SU-DHL-6 (cell line): ENCODE measurements around the gene UBE3C.

ENCODE experiments used
- H2AFZ ChIP-seq: fragments of 200-600 bp; sonication (generic); 2 replicates; pipeline ENCODE4 v1.6.1; 2014; ENCODE audit warnings: low read depth, mild to moderate bottlenecking, moderate library complexity, mixed read lengths, antibody characterized with exemption, low read length; ENCODE audit not compliant: severe bottlenecking
- H3F3A ChIP-seq: fragments of 200-600 bp; shearing (Covaris generic); 2 replicates; pipeline ENCODE4 v1.6.0; 2016; ENCODE audit warnings: antibody characterized with exemption, mild to moderate bottlenecking; ENCODE audit not compliant: insufficient read depth
- H3K27ac ChIP-seq: fragments of 200-600 bp; sonication (generic); 2 replicates; pipeline ENCODE4 v1.5.1; 2016; ENCODE audit warnings: low read depth, mild to moderate bottlenecking, low read length, moderate library complexity, mixed read lengths
- H3K27me3 ChIP-seq: fragments of 200-600 bp; sonication (generic), shearing (Covaris generic); 2 replicates; pipeline ENCODE4 v1.6.0; 2014; ENCODE audit warnings: mild to moderate bottlenecking, low read length
- H3K36me3 ChIP-seq: fragments of 200-600 bp; sonication (generic); 2 replicates; pipeline ENCODE4 v1.6.1; 2014; ENCODE audit warnings: mild to moderate bottlenecking, low read length, mixed read lengths
- H3K4me2 ChIP-seq: fragments of 300-600, 200-600 bp; shearing (Covaris generic), sonication (generic); 2 replicates; pipeline ENCODE4 v1.6.0; 2014; ENCODE audit warnings: low read length, low read depth, mild to moderate bottlenecking; ENCODE audit not compliant: poor library complexity, severe bottlenecking
- H3K4me3 ChIP-seq: fragments of 200-600 bp; sonication (generic); 2 replicates; pipeline ENCODE4 v1.5.1; 2014; ENCODE audit warnings: antibody characterized with exemption, low read length, mild to moderate bottlenecking, mixed read lengths; ENCODE audit not compliant: insufficient read depth, poor library complexity, severe bottlenecking
- H3K79me2 ChIP-seq: fragments of 200-600 bp; sonication (generic); 2 replicates; pipeline ENCODE4 v1.6.1; 2014; ENCODE audit warnings: mild to moderate bottlenecking, low read length, moderate library complexity; ENCODE audit not compliant: insufficient read depth
- H3K9ac ChIP-seq: fragments of 200-600 bp; sonication (generic); 2 replicates; pipeline ENCODE4 v1.7.0; 2014; ENCODE audit warnings: mild to moderate bottlenecking, low read length
- H3K9me2 ChIP-seq: fragments of 200-600 bp; sonication (generic); replicated peaks from 2 replicates; pipeline ENCODE4 v1.6.1; 2014; ENCODE audit warnings: low read length; ENCODE audit not compliant: insufficient read depth
- H3K9me3 ChIP-seq: fragments of 200-600 bp; sonication (generic); 2 replicates; pipeline ENCODE4 v1.6.1; 2014; ENCODE audit warnings: low read length, mixed read lengths; ENCODE audit not compliant: insufficient read depth
- H4K20me1 ChIP-seq: fragments of 200-600 bp; sonication (generic); 2 replicates; pipeline ENCODE4 v1.6.1; 2014; ENCODE audit warnings: low read depth, mild to moderate bottlenecking, antibody characterized with exemption, low read length, moderate library complexity, mixed read lengths
- EZH2phosphoT487 ChIP-seq: fragments of 200-600 bp; sonication (generic), shearing (Covaris generic); conservative IDR thresholded peaks from 2 replicates; pipeline ENCODE4 v1.6.1; 2018; ENCODE audit warnings: mild to moderate bottlenecking, antibody characterized with exemption, low read length, moderate library complexity, mixed read lengths
- TF ChIP-seq, protein P1 (sequence below): fragments of 200-600 bp; sonication (generic); IDR thresholded peaks from one replicate; pipeline ENCODE4 v1.5.1; 2017; ENCODE audit warnings: antibody characterized with exemption, mild to moderate bottlenecking, low read length, moderate library complexity; ENCODE audit not compliant: insufficient read depth, poor library complexity, severe bottlenecking

Gene UBE3C

DNA sequence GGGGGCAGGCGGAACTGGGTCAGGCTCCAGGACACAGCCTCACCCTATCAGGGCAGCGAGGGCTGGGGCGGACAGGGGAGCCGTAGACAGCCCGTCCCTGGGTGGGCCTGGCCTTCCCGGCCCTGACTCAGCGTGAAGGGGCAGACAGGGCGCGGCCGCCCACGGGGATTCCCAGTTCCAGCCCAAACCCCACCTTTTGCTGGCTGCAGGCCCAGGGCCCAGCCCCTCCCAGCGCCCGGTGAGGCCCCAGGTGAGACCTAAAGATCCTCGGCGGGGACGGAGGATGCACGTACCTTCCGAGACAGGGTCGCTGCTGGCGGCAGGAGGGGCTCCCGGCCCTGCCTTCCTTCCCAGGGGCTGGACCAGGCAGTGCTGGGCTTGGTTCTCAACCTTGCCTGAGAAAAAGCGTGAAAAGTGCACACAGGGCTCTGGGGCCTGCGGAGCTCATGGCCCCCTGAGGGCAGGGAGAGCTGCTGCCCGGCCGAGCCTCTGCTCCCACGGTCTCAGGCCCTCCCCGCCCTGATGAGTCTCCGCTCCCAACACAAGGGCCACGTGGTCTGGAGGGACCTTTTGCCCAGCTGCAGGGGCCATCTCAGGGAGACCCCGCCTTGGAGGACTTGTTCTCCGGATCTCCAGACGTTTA, 154.2 kb downstream of the UBE3C start:
- H3K9ac ChIP-seq = no peak overlapping the region
- H3K27me3 ChIP-seq = no peaks in the 10 kb centered on the region
- no peak overlapping the region for H3K4me2 ChIP-seq
- no peaks in the 10 kb centered on the region for H3K9me2 ChIP-seq
- H3K27ac ChIP-seq = no peak overlapping the region
- no peaks in the 10 kb centered on the region for H4K20me1 ChIP-seq
- no peak overlapping the region for H2AFZ ChIP-seq
- H3F3A ChIP-seq = no peaks in the 10 kb centered on the region
- H3K36me3 ChIP-seq = no peaks in the 10 kb centered on the region
- H3K79me2 ChIP-seq = no peaks in the 10 kb centered on the region
- H3K9me3 ChIP-seq = no peaks in the 10 kb centered on the region
- TF ChIP-seq, protein P1, sequence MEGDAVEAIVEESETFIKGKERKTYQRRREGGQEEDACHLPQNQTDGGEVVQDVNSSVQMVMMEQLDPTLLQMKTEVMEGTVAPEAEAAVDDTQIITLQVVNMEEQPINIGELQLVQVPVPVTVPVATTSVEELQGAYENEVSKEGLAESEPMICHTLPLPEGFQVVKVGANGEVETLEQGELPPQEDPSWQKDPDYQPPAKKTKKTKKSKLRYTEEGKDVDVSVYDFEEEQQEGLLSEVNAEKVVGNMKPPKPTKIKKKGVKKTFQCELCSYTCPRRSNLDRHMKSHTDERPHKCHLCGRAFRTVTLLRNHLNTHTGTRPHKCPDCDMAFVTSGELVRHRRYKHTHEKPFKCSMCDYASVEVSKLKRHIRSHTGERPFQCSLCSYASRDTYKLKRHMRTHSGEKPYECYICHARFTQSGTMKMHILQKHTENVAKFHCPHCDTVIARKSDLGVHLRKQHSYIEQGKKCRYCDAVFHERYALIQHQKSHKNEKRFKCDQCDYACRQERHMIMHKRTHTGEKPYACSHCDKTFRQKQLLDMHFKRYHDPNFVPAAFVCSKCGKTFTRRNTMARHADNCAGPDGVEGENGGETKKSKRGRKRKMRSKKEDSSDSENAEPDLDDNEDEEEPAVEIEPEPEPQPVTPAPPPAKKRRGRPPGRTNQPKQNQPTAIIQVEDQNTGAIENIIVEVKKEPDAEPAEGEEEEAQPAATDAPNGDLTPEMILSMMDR = no peak
- no peak for TF ChIP-seq EZH2phosphoT487
- H3K4me3 ChIP-seq = no peak overlapping the region

DNA sequence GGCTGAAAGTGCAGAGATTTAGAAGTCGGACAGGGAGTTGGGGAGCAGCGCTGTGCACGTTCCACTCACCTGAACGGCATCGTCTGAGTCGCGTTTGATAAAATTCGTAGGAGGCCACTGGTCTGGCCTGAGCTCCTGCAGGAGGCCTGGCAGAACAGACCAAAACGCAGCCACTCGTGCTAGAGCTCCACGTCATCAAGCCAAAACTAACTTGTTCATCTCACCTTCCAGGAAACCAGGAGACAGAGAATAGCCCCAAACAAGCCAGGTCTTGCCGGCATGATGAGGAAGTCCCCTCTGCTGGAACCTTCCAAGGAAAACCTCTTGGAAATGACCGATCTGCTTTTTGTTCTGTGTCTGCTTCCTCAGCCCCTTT, 154.7 kb downstream of the UBE3C start:
- H2AFZ ChIP-seq = no peak overlapping the region
- no peaks in the 10 kb centered on the region for H3K36me3 ChIP-seq

DNA sequence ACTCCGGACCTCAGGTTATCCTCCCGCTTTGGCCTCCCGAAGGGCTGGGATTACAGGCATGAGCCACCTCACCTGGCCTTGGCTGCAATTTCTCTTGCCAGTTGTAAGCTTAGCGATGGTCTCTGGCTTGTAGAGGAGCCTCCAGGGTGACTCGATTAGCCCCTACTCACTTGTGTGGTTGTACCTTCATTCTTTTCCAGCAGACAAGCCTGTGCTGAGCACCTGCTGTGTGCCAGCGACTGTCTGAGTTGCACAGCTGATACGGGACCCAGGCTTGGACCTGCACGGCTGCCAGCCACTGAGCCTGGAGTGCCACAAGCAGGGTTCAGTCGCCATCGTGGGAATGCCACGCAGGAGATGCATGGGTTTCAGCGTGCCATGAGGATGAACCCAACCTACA, 156.0 kb downstream of the UBE3C start:
- H3K27me3 ChIP-seq = no peaks in the 10 kb centered on the region
- H3K9ac ChIP-seq = no peak overlapping the region
- H3K9me3 ChIP-seq = no peaks in the 10 kb centered on the region
- H3K79me2 ChIP-seq = no peaks in the 10 kb centered on the region
- no peaks in the 10 kb centered on the region for H3K9me2 ChIP-seq
- H4K20me1 ChIP-seq = no peaks in the 10 kb centered on the region
- H3K36me3 ChIP-seq = no peaks in the 10 kb centered on the region
- H2AFZ ChIP-seq = no peak overlapping the region
- no peak overlapping the region for H3K4me3 ChIP-seq
- no peak overlapping the region for H3K27ac ChIP-seq
- TF ChIP-seq, protein P1 = no peak
- TF ChIP-seq EZH2phosphoT487 = no peak
- no peaks in the 10 kb centered on the region for H3F3A ChIP-seq
- H3K4me2 ChIP-seq = no peak overlapping the region

More for the DNA sequence above, 154.7 kb downstream of the UBE3C start:
- Histone ChIP-seq H3K4me3 (no peak overlapping the region), H3K27ac (no peak overlapping the region), H3K9me2 (no peaks in the 10 kb centered on the region), H3K79me2 (no peaks in the 10 kb centered on the region), H3K27me3 (no peaks in the 10 kb centered on the region), H3K9ac (no peak overlapping the region), H3F3A (no peaks in the 10 kb centered on the region), H3K9me3 (no peaks in the 10 kb centered on the region), H3K4me2 (no peak overlapping the region), H4K20me1 (no peaks in the 10 kb centered on the region)
- TF ChIP-seq, protein P1 = no peak
- no peak for TF ChIP-seq EZH2phosphoT487
